NCI-H146 (cell line): Measurements from ENCODE around the gene CFDP1.

Experiments used
- DNase-seq: peaks from one replicate; lab custom pipeline; 2025; lab: John Stamatoyannopoulos, UW

CFDP1 gene

DNA sequence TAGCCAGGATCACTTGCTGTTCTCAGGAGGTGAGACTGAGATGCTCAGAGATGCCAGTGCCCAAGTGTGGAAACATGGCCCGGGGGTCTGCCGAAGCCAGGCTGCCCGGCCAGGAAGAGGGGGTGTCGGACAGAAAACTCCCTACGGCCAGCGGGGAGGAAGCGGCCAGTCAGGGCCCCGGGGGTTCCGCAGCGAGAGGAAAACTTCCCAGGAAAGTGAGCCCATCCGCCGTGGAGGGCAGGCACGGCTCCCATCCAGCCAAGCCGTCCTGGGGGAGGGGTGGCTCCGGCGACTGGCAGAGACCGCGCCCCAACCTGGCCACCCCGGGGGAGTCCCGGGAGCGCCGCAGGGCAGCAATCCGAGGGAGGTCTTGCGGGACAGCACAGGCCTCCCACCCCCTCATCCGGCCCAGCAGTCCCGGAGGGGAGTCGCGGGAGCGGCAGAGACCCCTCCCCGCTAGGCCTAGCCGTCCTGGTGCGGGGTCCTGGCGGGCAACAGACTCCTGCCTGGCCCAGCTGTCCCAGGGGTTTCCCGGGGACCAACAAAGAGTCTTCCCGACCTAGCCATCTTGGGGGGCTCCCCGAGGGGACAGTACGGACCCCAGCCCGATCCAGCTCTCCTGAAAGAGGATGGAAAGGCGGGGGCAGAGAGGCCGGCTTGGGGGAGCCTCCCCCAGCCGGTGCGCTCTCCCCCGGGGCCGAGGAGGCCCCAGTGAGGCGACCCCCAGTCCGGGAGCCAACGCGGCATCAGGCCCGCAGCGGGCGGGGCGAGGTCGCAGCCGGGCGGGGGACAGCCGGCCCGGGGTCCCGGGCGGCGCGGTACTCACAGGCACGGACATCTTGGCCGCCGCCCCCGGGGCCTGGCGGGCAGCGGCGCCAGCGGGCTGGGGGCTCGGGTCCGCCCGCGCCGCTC lies 168.0 kb downstream of the CFDP1 start:
- peak; percentile 11 for DNase-seq

DNA sequence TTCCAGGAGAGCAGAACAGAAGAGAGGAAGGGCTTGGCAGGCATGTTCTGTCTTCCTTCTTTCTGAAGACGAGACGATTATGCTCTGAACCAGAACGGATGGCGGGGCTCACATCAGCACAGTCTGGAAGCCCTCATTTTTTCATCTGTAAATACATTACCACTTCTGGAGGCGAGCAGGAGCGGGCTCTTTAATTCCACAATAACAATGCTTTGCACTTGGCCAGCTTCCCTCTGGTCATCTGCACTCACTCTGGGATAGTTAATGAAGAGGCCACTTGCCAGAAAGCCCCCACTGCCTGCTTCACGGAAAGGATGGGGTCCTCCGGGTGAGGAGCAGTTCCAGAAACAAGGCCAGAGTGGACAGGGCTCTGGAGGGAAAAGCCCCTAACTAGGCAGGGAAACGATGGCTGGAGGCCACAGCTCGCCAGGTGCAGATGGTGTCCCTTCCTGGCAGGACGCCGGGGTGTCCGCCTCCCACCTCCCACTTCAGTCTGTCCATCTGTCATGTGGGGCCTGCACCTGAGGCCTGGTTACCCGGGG lies 168.8 kb downstream of the CFDP1 start:
- peak; percentile 33 for DNase-seq

DNA sequence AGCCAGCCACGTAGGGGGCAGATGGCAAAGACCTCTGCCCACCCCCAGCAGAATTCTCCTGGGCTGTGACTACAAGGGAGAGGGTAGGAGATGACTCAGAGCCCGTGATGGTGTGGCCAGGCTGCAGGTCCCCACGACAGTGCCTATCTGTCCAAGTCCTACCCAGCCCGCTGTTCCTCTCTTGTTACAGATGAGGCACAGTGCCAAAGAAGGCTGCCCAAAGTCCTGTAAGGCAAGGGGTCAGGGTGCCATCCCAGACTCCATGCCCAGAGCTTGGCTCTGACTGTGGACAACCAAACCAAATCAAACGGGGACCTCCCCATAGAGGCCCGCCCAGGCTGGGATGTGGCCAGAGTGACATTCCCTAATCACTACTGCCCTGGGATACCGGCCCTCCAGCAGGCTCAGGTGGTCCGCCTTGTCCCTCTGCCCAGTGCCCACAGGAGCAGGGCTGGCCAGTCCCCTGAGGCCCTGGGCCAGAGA lies 169.3 kb downstream of the CFDP1 start:
- DNase-seq = no peak

DNA sequence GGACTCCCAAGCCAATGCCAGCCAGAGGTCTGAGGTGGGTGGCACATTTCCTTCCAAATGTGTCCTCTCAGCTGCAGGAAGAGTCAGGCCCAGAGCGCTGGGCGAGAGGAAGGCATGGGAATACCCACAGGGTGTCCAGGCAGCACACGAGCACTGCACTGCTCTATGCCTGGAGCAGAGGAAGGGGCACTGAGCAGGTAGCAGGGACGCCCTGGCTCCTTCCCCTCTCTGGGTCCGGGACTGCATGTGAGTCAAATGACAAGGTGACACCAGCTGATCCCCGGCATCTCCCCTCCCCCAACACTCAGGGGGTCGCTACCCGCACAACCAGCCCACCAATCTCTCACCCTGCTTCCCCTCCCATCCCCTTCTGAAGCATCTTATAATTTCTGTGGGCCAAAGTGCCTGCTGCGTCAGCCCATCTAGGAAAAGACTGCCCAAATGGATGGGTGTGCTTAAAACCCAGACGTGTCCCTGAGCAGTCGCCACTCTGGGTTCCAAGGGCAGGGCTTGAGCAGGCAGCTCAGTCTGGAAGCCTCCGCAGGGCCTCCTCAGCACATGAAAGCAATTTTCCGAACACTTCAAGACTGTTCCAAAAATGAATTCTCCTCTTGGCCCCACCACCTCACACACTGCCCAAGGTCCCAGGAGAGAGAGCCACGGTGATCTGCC lies 169.9 kb downstream of the CFDP1 start:
- DNase-seq = no peak

DNA sequence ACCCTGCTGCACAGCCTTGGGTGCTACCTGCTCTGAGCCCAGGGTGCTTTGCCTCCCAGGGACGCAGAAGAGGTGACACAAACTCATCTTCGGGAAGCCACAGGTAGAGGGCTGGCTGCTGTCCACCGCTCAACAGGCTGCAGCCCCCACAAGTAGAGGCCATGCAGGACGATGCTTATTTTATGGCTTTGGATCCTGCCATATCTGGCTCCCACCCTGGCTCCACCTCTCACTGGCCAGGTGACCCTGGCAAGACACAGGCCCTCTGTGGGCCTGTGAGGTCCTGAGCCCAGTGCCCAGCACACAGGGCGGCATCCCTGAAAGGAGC lies 170.5 kb downstream of the CFDP1 start:
- DNase-seq = no peak

DNA sequence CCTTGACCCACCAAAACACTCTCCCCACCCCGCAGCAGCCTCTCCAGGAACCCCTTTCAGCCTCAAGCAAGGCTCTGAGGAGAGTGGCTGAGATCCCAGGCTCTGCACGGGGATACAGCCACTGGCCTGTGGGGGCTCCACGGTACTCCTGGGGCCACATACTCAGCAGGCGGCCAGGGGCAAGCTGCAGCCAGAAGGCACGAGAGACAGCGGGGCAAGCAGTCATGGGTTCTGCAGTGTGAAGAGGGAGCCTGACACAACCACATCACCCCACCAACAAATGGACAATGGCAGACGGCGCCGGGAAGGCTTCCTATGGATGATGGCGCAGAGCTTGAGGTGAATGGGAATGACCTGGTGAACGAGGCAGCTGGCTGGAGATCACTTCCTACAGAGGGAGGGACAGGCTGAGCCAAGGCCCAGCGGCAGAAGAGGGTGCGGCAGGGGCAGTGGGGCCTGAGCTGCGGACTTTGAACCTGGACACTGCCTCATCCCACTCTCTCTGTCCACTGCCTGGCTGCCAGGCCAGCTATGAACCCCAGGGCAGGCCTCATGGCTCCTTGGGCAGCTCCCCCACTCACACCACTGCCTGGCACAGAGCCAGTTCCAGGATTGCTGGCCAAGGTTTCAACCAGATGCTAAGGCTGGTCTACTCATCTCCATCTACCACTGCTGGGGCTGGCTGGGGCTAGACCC lies 171.1 kb downstream of the CFDP1 start:
- DNase-seq = no peak

DNA sequence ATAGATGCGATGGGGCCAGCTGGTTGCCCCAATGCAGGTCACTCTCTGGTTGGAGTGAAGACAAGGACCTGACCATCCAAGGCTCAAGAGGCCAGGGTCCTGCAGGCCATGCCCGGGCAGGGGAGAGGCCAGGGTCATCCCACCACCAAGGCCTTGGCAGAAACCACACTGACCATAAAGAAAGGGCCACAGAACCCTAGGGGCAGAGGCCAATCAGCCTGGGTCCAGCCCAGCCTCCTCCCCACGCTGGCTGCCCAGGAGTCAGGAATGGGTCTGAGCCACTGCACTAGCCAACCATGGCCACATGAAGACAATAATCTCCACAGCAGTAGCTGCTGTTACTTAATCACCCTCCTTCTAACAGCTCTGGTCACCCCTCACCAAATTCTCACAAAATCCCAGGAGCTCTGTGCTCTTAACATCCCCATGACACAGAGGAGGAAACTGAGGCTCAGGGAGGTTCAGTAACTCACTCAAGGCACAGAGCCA lies 171.7 kb downstream of the CFDP1 start:
- DNase-seq = no peak

DNA sequence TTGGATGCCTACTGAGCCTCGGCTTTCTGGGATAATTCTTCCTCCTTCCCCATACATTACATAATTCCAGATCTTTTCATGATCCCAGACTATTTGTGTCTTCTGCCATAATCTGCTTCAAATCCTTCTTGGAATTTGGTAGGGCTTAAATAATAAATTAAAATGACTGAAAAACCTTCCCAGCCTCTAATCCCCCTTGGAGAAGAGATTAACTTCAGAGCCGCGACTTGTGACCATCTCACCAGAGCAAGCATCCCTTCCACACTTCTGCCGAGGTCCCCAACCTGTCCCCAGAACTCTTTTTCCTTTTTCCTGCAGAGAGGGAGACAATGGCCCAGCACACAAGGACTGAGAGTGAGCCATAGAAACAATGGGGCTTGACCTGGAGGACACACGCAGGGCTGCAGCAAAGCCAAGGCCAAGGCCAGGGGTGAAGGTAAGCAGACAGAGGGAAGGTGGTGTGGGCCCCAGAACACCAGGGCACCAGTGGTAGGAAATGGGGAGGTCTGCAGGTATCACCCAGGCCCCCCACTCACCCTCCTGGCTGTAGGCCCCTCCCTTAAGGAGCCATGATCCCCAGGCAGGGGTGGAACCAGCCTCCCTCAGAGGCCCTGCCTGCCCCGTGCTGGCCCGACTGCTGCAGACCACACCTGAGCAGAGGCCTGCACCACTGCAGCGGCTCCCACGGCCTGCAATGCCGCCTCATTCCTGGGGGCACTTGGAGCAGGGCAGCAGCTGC lies 172.3 kb downstream of the CFDP1 start:
- DNase-seq = no peak

DNA sequence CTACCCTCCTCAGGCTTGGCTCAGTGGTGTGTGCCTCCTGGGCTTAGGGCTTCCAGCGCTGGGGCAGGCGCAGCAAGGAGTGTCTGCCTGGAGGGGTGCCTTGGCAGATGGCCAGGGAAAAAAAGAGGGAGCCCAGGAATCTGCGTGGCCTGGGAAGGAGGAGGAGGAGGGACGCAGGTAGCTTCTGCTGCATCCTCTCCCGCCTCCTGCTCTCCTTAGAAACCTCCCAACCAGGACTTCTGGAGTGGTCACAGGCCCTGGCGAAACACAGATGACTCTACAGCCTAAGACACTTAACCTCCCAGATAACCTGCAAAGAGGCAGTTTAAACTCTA lies 174.5 kb downstream of the CFDP1 start:
- no peak for DNase-seq

DNA sequence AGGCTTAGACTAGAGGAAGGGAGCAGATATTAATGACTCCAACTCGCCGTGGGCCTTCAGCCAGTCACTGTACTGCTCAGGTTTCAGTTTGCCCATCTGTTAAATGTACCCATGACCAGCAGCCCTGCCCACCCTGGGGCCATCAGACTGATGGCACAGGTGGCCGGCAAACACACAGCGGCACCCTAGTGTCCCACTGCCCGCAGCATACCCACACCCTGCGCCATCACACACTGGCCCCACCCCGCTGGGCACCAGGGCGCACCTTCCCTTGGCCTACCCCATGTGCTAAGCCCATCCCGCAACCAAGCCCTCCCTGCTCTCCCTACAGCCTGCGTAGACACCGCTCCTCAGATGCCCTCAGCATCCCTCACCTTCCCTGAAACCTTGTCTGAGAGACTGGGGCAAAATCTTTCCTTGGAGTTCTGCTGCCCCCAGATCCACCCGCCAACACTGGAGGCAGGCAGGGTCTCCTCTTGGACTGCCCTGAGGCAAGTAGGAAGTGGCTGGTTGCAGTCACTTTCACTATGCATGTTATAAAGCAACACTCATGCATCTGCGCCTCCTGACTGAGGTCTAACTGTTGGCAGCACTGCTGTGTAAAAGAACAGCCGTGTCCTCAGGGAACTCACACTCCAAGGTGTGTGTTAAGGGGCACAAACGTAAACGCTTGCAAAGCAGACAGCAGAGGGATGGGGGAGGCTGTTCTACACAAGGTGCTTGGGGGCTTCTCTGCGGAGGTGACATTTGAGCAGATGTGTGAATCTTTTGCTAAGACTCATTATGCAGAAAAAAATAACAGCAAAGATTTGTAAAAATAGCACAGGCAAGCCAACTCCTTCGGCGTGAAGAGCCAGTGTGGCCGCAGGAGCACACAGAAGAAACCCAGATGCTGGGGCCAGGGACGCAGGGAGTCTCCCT lies 175.2 kb downstream of the CFDP1 start:
- DNase-seq = no peak

DNA sequence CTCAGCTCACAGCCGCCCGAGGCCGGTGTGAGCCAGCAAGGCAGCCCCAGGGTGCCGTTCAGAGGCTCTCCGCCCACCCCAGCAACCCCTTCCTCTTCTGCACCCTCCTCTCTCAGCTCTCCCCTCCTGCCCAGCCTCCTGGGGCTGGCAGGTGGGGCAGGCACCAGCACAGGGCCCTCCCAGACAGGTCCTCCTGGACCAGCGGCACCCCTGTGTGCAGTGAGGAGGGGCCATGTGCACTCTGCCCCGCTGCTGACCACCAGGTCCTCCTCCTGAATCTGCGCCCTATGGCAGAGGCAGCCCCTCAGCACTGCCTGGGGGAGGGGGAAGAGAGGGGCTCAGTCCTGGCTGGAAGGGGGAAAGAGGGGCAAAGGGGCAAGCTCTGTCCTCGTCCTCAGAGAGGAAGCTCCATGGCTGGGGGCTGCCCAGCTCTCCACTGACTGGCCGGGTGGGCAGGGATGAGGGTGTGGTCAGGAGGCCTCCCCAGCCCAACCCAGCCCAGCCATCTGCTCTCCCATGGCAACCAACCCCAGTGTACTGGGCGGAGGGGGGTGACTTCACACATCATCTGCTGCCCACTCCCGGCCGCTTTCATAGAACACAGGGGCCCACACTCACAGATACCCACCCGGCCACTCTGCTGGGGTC lies 176.5 kb downstream of the CFDP1 start:
- peak; percentile 73 for DNase-seq

DNA sequence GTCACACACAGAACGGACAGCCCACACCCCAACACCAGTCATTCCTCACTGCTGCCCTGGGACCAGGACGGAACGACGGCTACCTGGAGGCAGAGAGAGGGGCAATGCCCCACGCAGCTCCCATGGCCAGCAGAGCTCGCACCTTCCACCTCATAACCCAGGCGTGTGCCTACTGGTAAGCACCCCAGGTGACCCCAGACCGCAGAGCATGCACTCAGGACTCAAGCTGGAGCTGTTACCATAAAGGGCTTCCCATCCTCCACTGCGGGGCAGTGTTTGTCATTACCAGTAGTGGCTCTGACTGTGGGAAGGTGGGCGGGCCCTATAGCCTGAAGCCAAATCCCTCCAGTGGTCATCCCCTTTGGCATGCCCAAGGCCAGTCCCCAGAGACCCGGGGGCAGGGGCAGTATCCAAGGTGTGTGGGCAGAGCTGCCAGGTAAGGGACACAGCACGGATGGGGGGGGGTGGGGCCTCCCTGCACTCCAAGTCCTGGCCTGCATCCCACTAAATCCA lies 177.2 kb downstream of the CFDP1 start:
- no peak for DNase-seq

DNA sequence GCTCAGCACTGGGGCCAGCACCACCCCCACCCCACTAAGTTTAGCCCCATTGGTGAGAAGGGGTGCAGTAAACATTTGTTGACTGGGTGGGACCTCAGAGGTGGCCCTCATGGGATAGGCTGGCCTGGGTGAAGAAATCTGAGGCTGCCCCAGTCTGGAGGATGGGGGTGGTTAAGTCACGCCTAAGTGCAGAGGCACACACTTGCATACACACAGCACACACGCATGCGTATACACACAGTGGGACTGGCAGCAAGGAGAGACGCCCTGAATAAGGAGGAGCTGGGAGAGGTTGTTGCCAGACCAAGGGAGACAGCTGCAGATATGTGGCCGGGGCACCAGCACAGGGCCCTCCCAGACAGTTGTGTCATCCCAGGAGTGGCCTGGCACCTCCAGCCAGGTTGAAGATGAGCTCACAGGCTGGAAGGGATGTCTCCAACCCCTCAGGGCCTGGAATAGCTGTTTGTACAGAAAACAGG lies 178.9 kb downstream of the CFDP1 start:
- DNase-seq = no peak

DNA sequence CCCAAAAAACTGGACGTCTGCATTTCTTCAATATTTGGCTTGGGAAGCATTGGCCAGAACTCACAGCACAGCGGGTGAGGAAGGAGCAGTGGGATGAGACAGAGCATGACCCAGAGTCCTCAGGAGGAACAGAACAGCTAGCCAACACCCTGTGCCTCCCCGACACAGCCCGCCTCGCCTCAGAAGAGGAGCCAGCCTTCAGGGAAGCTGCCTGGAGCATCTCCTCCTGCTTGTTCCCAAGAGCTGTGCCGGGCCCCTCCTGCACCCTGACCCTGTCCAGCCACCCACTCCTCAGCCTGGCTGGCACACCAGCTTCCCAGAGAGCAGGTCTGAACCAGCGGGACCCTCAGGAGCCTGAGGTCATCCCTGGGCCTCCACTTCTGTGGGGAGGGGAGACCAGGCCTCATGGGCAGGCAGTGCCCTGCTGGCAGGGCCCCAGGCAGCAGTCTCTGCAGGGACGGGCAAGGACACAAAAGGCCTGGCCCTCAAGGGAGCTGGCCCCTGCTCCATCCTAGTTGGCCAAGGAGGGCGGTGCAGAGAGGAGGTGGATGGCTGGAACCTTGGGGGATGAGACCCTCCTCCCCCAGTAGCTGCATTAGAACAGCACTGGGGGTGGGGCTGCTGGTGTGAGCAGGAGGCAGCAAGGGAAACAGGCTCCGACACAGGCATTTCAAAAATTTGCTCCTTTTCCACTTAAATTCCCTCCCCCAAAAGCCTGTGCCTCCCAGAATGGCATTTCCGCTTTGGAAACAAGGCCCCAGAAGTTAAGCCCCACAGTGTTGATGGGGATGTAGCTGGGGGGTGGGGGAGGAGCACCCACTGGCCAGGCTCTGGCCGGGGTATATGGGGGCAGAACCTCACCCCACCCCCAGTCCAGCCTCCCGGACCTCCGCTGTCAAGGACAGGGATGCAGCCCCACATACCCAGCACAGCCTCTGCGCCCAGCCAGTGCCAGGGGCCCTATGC lies 180.1 kb downstream of the CFDP1 start:
- no peak for DNase-seq

DNA sequence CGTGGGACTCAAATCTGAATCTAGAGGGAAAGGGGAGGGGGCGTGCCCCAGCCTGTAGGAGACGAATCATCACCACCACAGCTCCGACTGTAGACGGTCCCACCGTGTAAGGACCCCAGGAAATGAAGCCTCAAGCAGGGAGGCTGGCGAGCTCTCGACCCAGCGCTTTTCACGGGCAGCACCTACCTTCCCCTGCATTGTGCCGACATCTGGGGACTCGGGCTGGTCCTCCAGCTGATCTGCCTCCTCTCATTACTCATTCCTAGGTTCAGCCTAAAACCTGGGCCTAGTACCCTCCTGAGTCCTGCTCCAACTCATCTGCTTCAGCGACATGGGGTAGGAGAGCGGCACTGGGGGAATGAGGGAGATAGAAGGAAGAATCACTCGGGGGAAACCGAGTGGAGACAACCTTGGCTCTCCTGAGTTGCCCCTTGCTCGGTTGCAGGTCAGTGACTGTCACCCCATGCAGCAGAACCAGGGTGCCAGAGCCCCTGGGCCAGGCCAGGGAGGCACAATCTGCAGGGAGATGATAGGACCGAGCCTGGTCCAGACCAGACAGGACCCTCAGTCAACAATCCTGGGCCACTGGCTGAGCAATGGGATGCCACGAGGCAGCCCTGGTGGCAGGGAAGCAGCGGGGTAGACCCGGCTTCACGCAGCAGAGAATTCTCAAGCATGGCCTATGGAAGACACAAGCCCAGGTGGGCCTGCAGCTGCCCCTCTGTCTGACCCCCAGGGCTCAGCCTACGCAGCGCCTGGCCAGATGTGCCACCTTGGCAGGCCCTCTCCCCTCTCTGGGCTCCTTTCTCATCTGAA lies 181.0 kb downstream of the CFDP1 start:
- no peak for DNase-seq

DNA sequence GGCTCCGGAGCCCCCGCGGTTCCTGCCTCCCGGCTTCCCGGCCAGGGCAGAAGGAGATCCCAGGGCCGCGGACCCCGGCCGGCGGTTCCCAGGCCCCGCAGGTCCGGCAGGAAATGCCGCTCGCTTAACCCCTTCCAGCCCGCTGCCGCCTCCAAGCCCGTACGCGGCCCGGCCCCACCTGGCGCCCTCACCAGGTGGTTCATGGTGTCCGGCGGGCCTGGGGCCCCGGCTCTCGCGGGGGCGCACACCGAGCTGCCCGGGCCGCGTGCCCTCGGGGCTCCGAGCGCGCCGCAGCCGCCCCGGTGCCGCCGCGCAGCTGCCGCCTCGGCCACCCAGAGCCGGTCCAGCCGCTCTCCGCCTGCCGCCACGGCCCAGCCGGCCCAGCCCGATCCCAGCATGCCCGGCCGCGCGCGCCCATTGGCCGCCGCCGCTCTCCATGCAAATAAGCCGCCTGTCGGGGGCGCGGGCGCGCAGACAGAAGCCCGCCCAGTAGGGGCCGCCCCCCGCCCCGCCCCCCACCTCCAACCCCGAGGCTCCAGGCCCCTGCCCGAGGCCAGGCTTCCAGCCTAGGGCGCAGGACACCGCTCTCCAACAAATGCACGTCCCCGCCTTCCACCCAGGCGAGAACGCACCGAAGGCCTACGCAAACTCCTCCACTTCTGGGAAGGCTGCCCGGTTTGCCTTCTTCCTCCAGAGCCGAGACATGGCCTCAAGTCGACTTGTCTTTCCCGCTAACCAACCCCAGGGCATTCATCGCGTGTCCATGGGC lies 181.8 kb downstream of the CFDP1 start, which contains the start of gene BCAR1:
TSS of gene BCAR1 (minus strand) at position 345 of the 769 bp plus-strand sequence. CDS start at position 203, 142 bp downstream.
- DNase-seq = peak; percentile 85

DNA sequence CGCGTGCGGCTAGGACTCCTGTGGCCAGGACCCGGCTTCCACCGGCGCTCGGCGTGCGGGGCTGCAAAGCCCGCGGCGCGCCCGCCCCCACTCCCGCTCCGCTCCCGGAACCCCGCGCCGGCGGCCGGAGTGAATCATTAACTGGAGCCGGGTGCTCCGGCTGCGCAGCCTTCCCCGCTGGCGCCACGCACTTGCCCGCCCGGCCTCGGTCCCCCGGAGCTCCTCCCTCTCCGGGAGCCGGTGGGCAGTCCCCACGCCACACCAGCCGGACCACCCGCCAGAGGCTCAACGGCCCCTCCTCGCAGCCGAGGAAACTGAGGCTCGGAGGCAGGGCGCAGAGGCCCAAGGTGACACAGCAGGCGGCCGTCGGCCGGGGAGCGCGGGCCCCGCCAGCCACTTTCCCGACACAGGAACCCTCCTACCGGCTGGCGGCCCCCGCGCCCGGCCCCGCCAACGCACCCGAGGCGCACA lies 182.5 kb downstream of the CFDP1 start:
- DNase-seq = no peak
